Activated naive CD8-positive, alpha-beta T cell treated with anti-CD3 and anti-CD28 coated beads for 36 hours (primary cell): ENCODE measurements around the gene EDIL3. TPM values are rescaled to one million over a fixed set of nuclear protein-coding genes. Genes with fewer than 3 reads are reported as not detected.

Experiments
- DNase-seq: peaks from one replicate; pipeline ENCODE4 v3.0.0; 2021
- H3K27ac Mint-ChIP-seq: one replicate; pipeline ENCODE4 v1.8.0; 2022; ENCODE audit warnings: mild to moderate bottlenecking, moderate library complexity, mixed read lengths
- H3K27me3 Mint-ChIP-seq: one replicate; pipeline ENCODE4 v1.8.0; 2022; ENCODE audit warnings: mild to moderate bottlenecking, mixed read lengths
- H3K36me3 Mint-ChIP-seq: one replicate; pipeline ENCODE4 v1.8.0; 2021; ENCODE audit warnings: mild to moderate bottlenecking, mixed read lengths
- H3K4me1 Mint-ChIP-seq: one replicate; pipeline ENCODE4 v1.8.0; 2021; ENCODE audit warnings: mixed read lengths
- H3K4me3 Mint-ChIP-seq: one replicate; pipeline ENCODE4 v1.8.0; 2022; ENCODE audit warnings: mild to moderate bottlenecking, moderate library complexity, mixed read lengths
- H3K9me3 Mint-ChIP-seq: one replicate; pipeline ENCODE4 v1.8.0; 2022; ENCODE audit warnings: mixed read lengths
- total RNA-seq, 2 experiments: library from RNA; stranded (reverse); gene quantifications; one replicate each; pipeline ENCODE4 v1.2.3, GENCODE V29; 2021

Gene EDIL3
- total RNA-seq, 2 experiments from 2014 or later: not detected

DNA sequence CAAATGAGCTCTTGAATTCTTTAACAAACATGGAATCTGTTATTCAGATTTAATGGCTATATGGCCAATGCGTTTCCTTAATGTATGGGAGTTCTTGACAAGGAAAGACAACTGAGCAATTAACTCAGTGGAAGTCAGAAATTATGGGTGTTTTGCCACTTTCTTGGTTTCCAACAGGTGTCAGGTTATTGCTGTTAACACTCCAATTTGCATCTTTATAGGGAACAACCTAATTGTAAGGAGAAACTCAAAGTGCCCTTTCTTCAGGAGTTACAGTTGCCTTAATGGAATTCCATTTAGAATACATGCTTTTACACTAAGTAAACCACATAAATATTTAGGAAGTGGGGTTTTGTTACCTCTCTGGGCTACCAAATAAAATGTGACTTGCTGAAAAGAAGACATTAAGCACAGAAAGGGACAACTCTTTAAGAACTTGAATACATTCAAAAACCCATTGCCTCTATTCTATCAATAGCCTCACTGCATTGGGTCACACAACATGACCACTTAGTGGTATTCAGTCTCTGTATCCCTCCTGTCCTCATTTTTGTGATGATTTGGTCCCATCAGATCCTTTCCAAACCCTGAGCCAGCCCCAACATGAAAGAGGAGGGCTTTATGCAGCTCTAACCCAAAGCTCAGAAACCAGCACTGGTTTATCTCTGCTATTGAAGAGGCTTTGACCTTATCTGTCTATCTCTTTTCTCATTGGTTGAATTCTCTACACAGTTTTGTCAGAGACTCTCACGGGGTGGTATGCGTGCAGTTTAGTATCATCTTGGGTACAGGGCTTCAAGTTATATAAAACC, 118.7 kb downstream of the EDIL3 start:
- DNase-seq: no peak
- no peak overlapping the region for H3K27ac Mint-ChIP-seq
- H3K36me3 Mint-ChIP-seq: no peaks in the 10 kb centered on the region
- H3K27me3 Mint-ChIP-seq: no peaks in the 10 kb centered on the region
- H3K4me1 Mint-ChIP-seq: no peaks in the 10 kb centered on the region
- H3K4me3 Mint-ChIP-seq: no peak overlapping the region
- no peaks in the 10 kb centered on the region for H3K9me3 Mint-ChIP-seq

- H3K27me3 Mint-ChIP-seq: no peaks in the 10 kb centered on the region
- H3K36me3 Mint-ChIP-seq: no peaks in the 10 kb centered on the region
- no peaks in the 10 kb centered on the region for H3K4me1 Mint-ChIP-seq
- H3K9me3 Mint-ChIP-seq: no peaks in the 10 kb centered on the region
- H3K27ac Mint-ChIP-seq: no peak overlapping the region
- no peak overlapping the region for H3K4me3 Mint-ChIP-seq
- no peak for DNase-seq
Observed at GRCh38 chr5:84265130-84265529, 119.5 kb downstream of the EDIL3 start.

GRCh38 chr5:84260939-84261338, 123.7 kb downstream of the EDIL3 start:
- Mint-ChIP-seq H3K4me3 (no peak overlapping the region), H3K27ac (no peak overlapping the region), H3K27me3 (no peaks in the 10 kb centered on the region), H3K9me3 (peaks cover 4% of the 10 kb centered on the region), H3K36me3 (no peaks in the 10 kb centered on the region), H3K4me1 (no peaks in the 10 kb centered on the region)
- DNase-seq: no peak

- Mint-ChIP-seq H3K27me3 (no peaks in the 10 kb centered on the region), H3K4me1 (no peaks in the 10 kb centered on the region), H3K4me3 (no peak overlapping the region), H3K27ac (no peak overlapping the region), H3K9me3 (peaks cover 4% of the 10 kb centered on the region), H3K36me3 (no peaks in the 10 kb centered on the region)
- no peak for DNase-seq
Observed at GRCh38 chr5:84260140-84260539, 124.5 kb downstream of the EDIL3 start.

GRCh38 chr5:84259283-84260045, 125.2 kb downstream of the EDIL3 start:
- Mint-ChIP-seq H3K9me3 (peaks cover 4% of the 10 kb centered on the region), H3K27me3 (no peaks in the 10 kb centered on the region), H3K4me3 (no peak overlapping the region), H3K36me3 (no peaks in the 10 kb centered on the region), H3K4me1 (no peaks in the 10 kb centered on the region), H3K27ac (no peak overlapping the region)
- DNase-seq: no peak

DNA sequence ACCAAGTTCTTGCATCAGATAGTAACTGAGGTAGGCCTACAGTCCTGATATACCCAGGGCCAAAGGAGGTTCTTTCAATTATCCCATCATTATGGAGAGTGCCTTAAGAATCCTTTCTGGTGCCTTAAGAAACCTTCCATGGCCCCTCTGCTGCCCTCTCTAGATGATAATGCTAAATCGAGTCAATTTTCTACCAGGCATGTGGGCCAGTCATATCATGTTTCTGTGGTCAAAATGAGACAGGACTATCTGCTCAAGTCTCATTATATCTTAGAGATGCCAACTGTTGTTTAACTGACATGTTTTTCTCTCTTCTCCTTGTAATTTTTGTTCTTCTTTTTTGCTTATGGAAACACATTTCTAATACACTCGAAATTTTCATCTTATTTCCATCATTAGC, 127.6 kb downstream of the EDIL3 start:
- H3K27ac Mint-ChIP-seq: no peak overlapping the region

GRCh38 chr5:84255315-84255714, 129.4 kb downstream of the EDIL3 start:
- Mint-ChIP-seq H3K36me3 (no peaks in the 10 kb centered on the region), H3K4me1 (no peaks in the 10 kb centered on the region), H3K27ac (no peak overlapping the region), H3K27me3 (no peaks in the 10 kb centered on the region), H3K9me3 (peaks cover 4% of the 10 kb centered on the region), H3K4me3 (no peak overlapping the region)
- no peak for DNase-seq

More for the DNA sequence above, 127.6 kb downstream of the EDIL3 start:
- H3K36me3 Mint-ChIP-seq: no peaks in the 10 kb centered on the region
- no peaks in the 10 kb centered on the region for H3K27me3 Mint-ChIP-seq
- H3K9me3 Mint-ChIP-seq: peaks cover 4% of the 10 kb centered on the region
- no peak overlapping the region for H3K4me3 Mint-ChIP-seq
- no peaks in the 10 kb centered on the region for H3K4me1 Mint-ChIP-seq
- no peak for DNase-seq

- H3K27ac Mint-ChIP-seq: no peak overlapping the region
- H3K27me3 Mint-ChIP-seq: no peaks in the 10 kb centered on the region
- H3K36me3 Mint-ChIP-seq: no peaks in the 10 kb centered on the region
- no peak for DNase-seq
- no peaks in the 10 kb centered on the region for H3K4me1 Mint-ChIP-seq
- H3K9me3 Mint-ChIP-seq: peaks cover 4% of the 10 kb centered on the region
- no peak overlapping the region for H3K4me3 Mint-ChIP-seq
Observed at GRCh38 chr5:84253946-84254345, 130.7 kb downstream of the EDIL3 start.

GRCh38 chr5:84251503-84251902, 133.2 kb downstream of the EDIL3 start:
- Mint-ChIP-seq H3K4me3 (no peak overlapping the region), H3K36me3 (no peaks in the 10 kb centered on the region), H3K4me1 (no peaks in the 10 kb centered on the region), H3K27ac (no peak overlapping the region), H3K9me3 (peaks cover 4% of the 10 kb centered on the region), H3K27me3 (no peaks in the 10 kb centered on the region)
- no peak for DNase-seq

- DNase-seq: no peak
- Mint-ChIP-seq H3K4me3 (no peak overlapping the region), H3K36me3 (no peaks in the 10 kb centered on the region), H3K4me1 (no peaks in the 10 kb centered on the region), H3K9me3 (no peaks in the 10 kb centered on the region), H3K27ac (no peak overlapping the region), H3K27me3 (no peaks in the 10 kb centered on the region)
Observed at GRCh38 chr5:84249918-84250630, 134.6 kb downstream of the EDIL3 start.

DNA sequence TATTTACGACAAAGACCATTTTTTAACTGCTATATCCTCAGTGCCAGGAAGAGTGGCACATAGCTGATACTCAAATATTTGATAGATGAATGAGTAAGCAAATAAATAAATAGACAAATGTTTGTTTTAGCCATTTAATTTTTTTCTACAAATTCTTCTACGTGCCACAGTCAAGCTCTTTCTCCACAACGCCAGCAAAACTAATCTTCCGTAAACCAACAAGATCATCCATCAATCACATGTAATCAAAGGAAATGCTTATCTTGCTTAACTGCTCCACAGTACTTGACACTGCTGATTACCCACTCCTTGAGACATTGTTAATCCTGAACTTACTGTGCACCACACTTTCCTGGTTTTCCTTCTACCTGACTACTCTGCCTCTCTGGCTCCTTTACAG, 136.7 kb downstream of the EDIL3 start:
- Mint-ChIP-seq H3K27me3 (no peaks in the 10 kb centered on the region), H3K36me3 (no peaks in the 10 kb centered on the region), H3K9me3 (no peaks in the 10 kb centered on the region), H3K4me1 (no peaks in the 10 kb centered on the region), H3K27ac (no peak overlapping the region), H3K4me3 (no peak overlapping the region)
- DNase-seq: no peak

DNA sequence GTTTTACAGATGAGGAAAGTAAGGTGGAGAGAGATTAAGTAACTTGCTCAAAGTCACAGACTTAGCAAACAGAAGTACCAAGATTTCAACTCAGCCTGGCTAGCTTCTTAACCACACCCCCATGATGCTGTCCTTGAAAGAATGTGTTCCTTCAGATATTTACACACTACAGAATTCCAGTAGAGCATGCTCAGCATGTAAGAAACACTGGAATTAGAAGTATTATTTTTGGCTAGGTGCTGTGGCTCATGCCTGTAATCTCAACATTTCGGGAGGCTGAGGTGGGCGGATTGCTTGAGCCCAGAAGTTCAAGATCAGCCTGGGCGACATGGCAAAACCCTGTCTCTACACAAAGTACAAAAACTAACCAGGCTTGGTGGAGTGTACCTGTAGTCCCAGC, 142.4 kb downstream of the EDIL3 start:
- Mint-ChIP-seq H3K4me3 (no peak overlapping the region), H3K9me3 (no peaks in the 10 kb centered on the region), H3K4me1 (no peaks in the 10 kb centered on the region)

DNA sequence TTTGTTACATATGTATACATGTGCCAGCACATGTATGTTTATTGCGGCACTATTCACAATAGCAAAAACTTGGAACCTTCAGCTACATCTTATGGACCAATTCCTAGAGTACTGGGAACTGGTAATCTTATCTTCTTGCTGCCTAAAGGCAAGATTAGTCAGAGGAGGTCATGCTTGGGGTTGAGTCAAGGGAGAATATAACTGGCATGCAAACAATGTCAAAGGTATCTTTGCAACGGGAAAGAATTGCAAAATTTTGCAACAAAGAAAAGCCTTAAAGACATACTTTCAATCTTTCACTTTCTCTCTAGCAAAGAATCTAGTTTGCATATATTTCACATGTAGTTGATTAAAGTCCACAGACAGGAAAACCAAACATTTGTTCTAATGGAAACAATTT, 145.2 kb downstream of the EDIL3 start:
- H3K36me3 Mint-ChIP-seq: no peaks in the 10 kb centered on the region
- no peaks in the 10 kb centered on the region for H3K9me3 Mint-ChIP-seq
- no peak for DNase-seq
- no peak overlapping the region for H3K27ac Mint-ChIP-seq
- H3K27me3 Mint-ChIP-seq: no peaks in the 10 kb centered on the region
- no peaks in the 10 kb centered on the region for H3K4me1 Mint-ChIP-seq
- H3K4me3 Mint-ChIP-seq: no peak overlapping the region

More for the DNA sequence above, 142.4 kb downstream of the EDIL3 start:
- Mint-ChIP-seq H3K36me3 (no peaks in the 10 kb centered on the region), H3K27me3 (no peaks in the 10 kb centered on the region), H3K27ac (no peak overlapping the region)
- no peak for DNase-seq

DNA sequence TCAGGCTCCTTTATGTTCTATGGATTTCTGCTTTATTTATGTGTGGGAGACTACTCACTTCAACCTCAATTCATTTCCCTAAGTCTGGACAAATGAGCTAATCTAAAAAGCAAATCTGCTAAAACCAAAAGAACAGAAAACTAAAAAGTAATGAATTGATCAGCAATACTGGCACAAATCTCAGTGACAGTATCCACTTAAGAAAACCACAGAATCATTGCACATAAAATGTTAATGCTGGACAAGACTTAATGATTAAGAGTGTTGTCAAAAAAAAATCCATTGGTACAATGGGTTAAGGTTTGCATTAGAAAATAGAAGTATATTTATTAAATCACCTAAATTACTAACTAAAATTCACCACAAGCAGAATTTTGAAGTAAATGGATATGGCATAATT, 147.6 kb downstream of the EDIL3 start:
- Mint-ChIP-seq H3K4me1 (no peaks in the 10 kb centered on the region), H3K27ac (no peak overlapping the region), H3K36me3 (no peaks in the 10 kb centered on the region), H3K9me3 (no peaks in the 10 kb centered on the region), H3K4me3 (no peak overlapping the region), H3K27me3 (no peaks in the 10 kb centered on the region)
- DNase-seq: no peak

- Mint-ChIP-seq H3K27me3 (no peaks in the 10 kb centered on the region), H3K36me3 (no peaks in the 10 kb centered on the region), H3K27ac (no peak overlapping the region), H3K9me3 (no peaks in the 10 kb centered on the region), H3K4me1 (no peaks in the 10 kb centered on the region), H3K4me3 (no peak overlapping the region)
- DNase-seq: no peak
Observed at GRCh38 chr5:84231433-84231832, 153.2 kb downstream of the EDIL3 start.
